GM23338 (cell line): ENCODE data around the gene HNRNPK. TPM values are rescaled to one million over a fixed set of nuclear protein-coding genes. Genes with fewer than 3 reads are reported as not detected.
A peak's percentile ranks its signal among the peaks of the same experiment; 100 is the strongest.

Source experiments
- ATAC-seq: fragments of 200-7000 bp; cut with Tn5 transposase; 3 replicates; pipeline ENCODE4 v1.9.1; 2020
- DNase-seq: peaks from one replicate; pipeline ENCODE4 v3.0.0-alpha.2; 2015; ENCODE audit warnings: low spot score
- H2AFZ ChIP-seq: fragments of 200-600 bp; sonication (generic); 2 replicates; pipeline ENCODE4 v1.8.0; 2016; ENCODE audit warnings: antibody characterized with exemption, mild to moderate bottlenecking, moderate library complexity
- H3F3A ChIP-seq: fragments of 200-600 bp; sonication (generic); replicated peaks from 2 replicates; pipeline ENCODE4 v1.8.0; 2017; ENCODE audit warnings: antibody characterized with exemption, mixed run types, low read depth
- H3K27ac ChIP-seq: fragments of 200-600 bp; sonication (generic); 2 replicates; pipeline ENCODE4 v1.6.1; 2016; ENCODE audit warnings: low read depth
- H3K27me3 ChIP-seq: fragments of 200-600 bp; sonication (generic); 2 replicates; pipeline ENCODE4 v1.8.0; 2016; ENCODE audit warnings: mild to moderate bottlenecking, mixed run types, moderate library complexity; ENCODE audit not compliant: insufficient read depth
- H3K36me3 ChIP-seq: fragments of 200-600 bp; sonication (generic); 2 replicates; pipeline ENCODE4 v1.8.0; 2016; ENCODE audit warnings: mild to moderate bottlenecking; ENCODE audit not compliant: insufficient read depth
- H3K4me1 ChIP-seq: fragments of 200-600 bp; sonication (generic); 2 replicates; pipeline ENCODE4 v1.8.0; 2016; ENCODE audit warnings: mild to moderate bottlenecking, moderate library complexity; ENCODE audit not compliant: insufficient read depth
- H3K4me2 ChIP-seq: fragments of 200-600 bp; sonication (generic); 2 replicates; pipeline ENCODE4 v1.7.1; 2017; ENCODE audit warnings: mixed run types
- H3K4me3 ChIP-seq: fragments of 200-600 bp; sonication (generic); 2 replicates; pipeline ENCODE4 v1.6.1; 2016; ENCODE audit warnings: mixed run types
- H3K79me2 ChIP-seq: fragments of 200-600 bp; sonication (generic); replicated peaks from 2 replicates; pipeline ENCODE4 v1.8.0; 2017; ENCODE audit warnings: mild to moderate bottlenecking; ENCODE audit not compliant: insufficient read depth
- H3K9me2 ChIP-seq: fragments of 200-600 bp; sonication (generic); 2 replicates; pipeline ENCODE4 v1.8.0; 2017; ENCODE audit not compliant: insufficient read depth
- H4K20me1 ChIP-seq: fragments of 200-600 bp; sonication (generic); replicated peaks from 2 replicates; pipeline ENCODE4 v1.8.0; 2017; ENCODE audit warnings: mild to moderate bottlenecking; ENCODE audit not compliant: insufficient read depth
- H3K27ac Mint-ChIP-seq: 2 replicates; pipeline ENCODE4 v1.8.0; 2020; ENCODE audit warnings: inconsistent platforms, mild to moderate bottlenecking, moderate library complexity, mixed read lengths
- H3K27me3 Mint-ChIP-seq: 3 replicates; pipeline ENCODE4 v1.8.0; 2022; ENCODE audit warnings: low read depth, mild to moderate bottlenecking, moderate library complexity, mixed read lengths, inconsistent platforms; ENCODE audit not compliant: insufficient read depth, poor library complexity
- H3K36me3 Mint-ChIP-seq: 3 replicates; pipeline ENCODE4 v1.8.0; 2021; ENCODE audit warnings: low read depth, mild to moderate bottlenecking, inconsistent platforms, moderate library complexity, mixed read lengths
- H3K4me1 Mint-ChIP-seq: 3 replicates; pipeline ENCODE4 v1.8.0; 2020; ENCODE audit warnings: mild to moderate bottlenecking, inconsistent platforms, mixed read lengths
- H3K4me3 Mint-ChIP-seq: 3 replicates; pipeline ENCODE4 v1.8.0; 2021; ENCODE audit warnings: moderate library complexity, mild to moderate bottlenecking, inconsistent platforms, mixed read lengths
- H3K9me3 Mint-ChIP-seq: 3 replicates; pipeline ENCODE4 v1.8.0; 2020; ENCODE audit warnings: moderate library complexity, mild to moderate bottlenecking, inconsistent platforms, mixed read lengths
- CREB1 ChIP-seq: fragments of 250-450 bp; sonication (Bioruptor Pico); IDR thresholded peaks from 2 replicates; pipeline ENCODE4 v1.5.0; 2020; ENCODE audit warnings: low read depth, mild to moderate bottlenecking, moderate library complexity
- EZH2 ChIP-seq: fragments of 200-600 bp; sonication (generic); IDR thresholded peaks from one replicate; pipeline ENCODE4 v1.8.0; 2017; ENCODE audit warnings: antibody characterized with exemption, mild to moderate bottlenecking, low read depth; ENCODE audit not compliant: unreplicated experiment
- EZH2phosphoT487 ChIP-seq: fragments of 200-600 bp; sonication (generic); IDR thresholded peaks from one replicate; pipeline ENCODE4 v1.8.1; 2018; ENCODE audit warnings: antibody characterized with exemption; ENCODE audit not compliant: unreplicated experiment
- JUNB ChIP-seq: IDR thresholded peaks from one replicate; pipeline ENCODE4 v1.6.1; 2016; ENCODE audit warnings: antibody characterized with exemption; ENCODE audit not compliant: unreplicated experiment
- POLR2AphosphoS5 ChIP-seq: IDR thresholded peaks from 2 replicates; pipeline ENCODE4 v1.6.1; 2016; ENCODE audit warnings: antibody characterized with exemption, low read depth
- STAT1 ChIP-seq: IDR thresholded peaks from one replicate; pipeline ENCODE4 v1.6.1; 2016; ENCODE audit warnings: antibody characterized with exemption; ENCODE audit not compliant: unreplicated experiment
- ZNF331 ChIP-seq: fragments of 250-450 bp; sonication (Bioruptor Pico); IDR thresholded peaks from 2 replicates; pipeline ENCODE4 v1.5.0; 2020; ENCODE audit warnings: low read depth, mild to moderate bottlenecking, moderate library complexity
- polyA plus RNA-seq: library from polyadenylated mRNA; unstranded; fragments of >200 nt; fragmentation: Nextera tagmentation; extraction: Ambion mirVana; gene quantifications from 2 replicates; pipeline ENCODE4 v1.2.1, GENCODE V29; 2016
- total RNA-seq: library from RNA; depleted of rRNA; stranded (reverse); fragments of >200 nt; shearing (Covaris generic); gene quantifications from 2 replicates; pipeline ENCODE4 v1.2.3, GENCODE V29; 2014
- TF ChIP-seq, protein P1 (sequence below), 2 experiments: fragments of 200-600 bp in 1 of 2; sonication (generic) in 1 of 2; conservative IDR thresholded peaks; 2 replicates each; pipeline versions ENCODE4 v1.5.1 to v1.6.1; 2016 to 2017; ENCODE audit warnings: antibody characterized with exemption in 2 of 2, low read depth in 2 of 2, mild to moderate bottlenecking in 2 of 2, moderate library complexity in 1 of 2
- TF ChIP-seq, protein P2 (sequence below): IDR thresholded peaks from one replicate; pipeline ENCODE4 v1.6.1; 2018; ENCODE audit warnings: antibody characterized with exemption; ENCODE audit not compliant: unreplicated experiment

Gene HNRNPK
- total and polyA plus RNA-seq, 2 experiments from 2014 or later: 417 to 1,083 TPM

DNA sequence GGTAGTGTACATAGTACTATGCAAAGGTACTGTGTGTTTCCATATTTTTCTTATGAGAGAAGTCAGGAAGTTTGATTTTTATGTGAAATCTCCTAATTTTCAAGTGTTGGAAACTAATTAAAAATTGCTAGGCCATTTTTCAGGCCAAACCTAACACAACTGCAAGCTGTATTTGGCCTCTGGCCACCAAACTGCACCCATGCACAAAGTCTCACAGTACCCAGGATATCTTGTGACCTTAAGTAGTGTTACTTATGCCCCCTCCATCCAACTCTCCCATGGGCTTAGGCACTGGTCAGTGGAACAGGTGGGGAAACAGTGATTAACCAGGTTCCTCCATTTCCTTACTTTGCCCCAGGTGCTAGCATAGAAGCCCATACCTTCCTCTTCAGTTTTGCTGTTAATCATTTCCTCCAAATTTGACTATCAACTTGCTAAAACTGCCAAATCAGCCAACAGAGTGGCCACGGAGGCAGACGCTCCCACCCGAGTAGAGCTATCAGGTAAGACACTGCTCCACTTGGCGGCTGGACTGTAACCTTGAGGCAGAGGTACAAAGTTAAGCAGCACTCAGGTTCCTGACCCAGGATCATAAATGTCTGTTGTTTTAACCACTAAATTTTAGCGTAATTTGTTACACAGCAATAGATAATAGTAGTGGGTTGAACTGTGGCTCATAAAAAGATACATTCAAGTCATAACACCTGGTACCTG lies 39.3 kb downstream of the HNRNPK start:
- Mint-ChIP-seq H3K4me3 (no peak overlapping the region), H3K36me3 (peaks cover 34% of the 10 kb centered on the region; the same call in 2 of the 3 replicates), H3K4me1 (peaks cover 6% of the 10 kb centered on the region; the same call in 2 of the 3 replicates), H3K27ac (no peak overlapping the region), H3K9me3 (no peaks in the 10 kb centered on the region), H3K27me3 (peaks cover 3% of the 10 kb centered on the region)
- DNase-seq: no peak
- Histone ChIP-seq H3K79me2 (no peaks in the 10 kb centered on the region), H3K9me2 (no peaks in the 10 kb centered on the region), H2AFZ (no peak overlapping the region), H3K4me3 (no peak overlapping the region), H3K36me3 (peaks cover 3% of the 10 kb centered on the region), H3K27ac (no peak overlapping the region), H3K4me1 (peaks cover 4% of the 10 kb centered on the region; the same call in 1 of the 2 replicates), H4K20me1 (no peaks in the 10 kb centered on the region), H3K4me2 (no peak overlapping the region), H3K27me3 (no peaks in the 10 kb centered on the region), H3F3A (no peaks in the 10 kb centered on the region)
- no peak for TF ChIP-seq STAT1
- no peak for ATAC-seq

DNA sequence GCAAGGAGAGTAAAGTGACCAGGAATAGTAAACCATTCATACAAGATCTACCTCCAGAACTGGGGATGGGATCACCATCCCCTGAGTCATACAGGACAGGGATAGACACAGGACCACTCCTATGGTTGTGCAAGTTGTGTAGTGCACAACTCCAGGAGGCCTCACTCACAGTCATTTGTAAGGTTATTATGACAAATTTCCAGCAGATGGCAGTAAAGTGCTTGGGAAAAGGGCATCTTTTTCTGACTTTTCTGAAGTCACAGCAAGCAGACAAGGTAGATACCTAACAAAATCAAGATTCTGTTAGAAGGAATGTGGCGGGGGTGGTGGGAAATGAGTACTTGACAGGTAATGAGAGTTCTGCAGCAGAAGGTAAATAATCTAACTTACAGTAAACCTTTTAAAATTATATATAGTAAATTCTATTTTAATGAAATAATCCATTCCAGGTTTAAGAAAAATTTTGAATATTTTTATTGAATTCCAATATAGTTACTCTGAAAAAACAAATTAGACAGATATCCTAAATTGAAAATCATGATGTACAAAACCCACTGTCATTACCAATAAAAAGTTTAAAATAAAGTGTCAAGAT lies 42.1 kb downstream of the HNRNPK start:
- Mint-ChIP-seq H3K36me3 (peaks cover 11% of the 10 kb centered on the region; the same call in 2 of the 3 replicates), H3K27me3 (peaks cover 3% of the 10 kb centered on the region), H3K4me3 (no peak overlapping the region), H3K9me3 (no peaks in the 10 kb centered on the region), H3K4me1 (peaks cover 17% of the 10 kb centered on the region; the same call in 2 of the 3 replicates), H3K27ac (no peak overlapping the region)
- Histone ChIP-seq H3K4me2 (no peak overlapping the region), H3F3A (no peaks in the 10 kb centered on the region), H3K27me3 (no peaks in the 10 kb centered on the region), H3K9me2 (no peaks in the 10 kb centered on the region), H4K20me1 (no peaks in the 10 kb centered on the region), H3K4me1 (peaks cover 8% of the 10 kb centered on the region), H3K36me3 (peaks cover 3% of the 10 kb centered on the region; the same call in 1 of the 2 replicates), H3K4me3 (no peak overlapping the region), H2AFZ (no peak overlapping the region), H3K79me2 (no peaks in the 10 kb centered on the region), H3K27ac (no peak overlapping the region)
- TF ChIP-seq, protein P1, sequence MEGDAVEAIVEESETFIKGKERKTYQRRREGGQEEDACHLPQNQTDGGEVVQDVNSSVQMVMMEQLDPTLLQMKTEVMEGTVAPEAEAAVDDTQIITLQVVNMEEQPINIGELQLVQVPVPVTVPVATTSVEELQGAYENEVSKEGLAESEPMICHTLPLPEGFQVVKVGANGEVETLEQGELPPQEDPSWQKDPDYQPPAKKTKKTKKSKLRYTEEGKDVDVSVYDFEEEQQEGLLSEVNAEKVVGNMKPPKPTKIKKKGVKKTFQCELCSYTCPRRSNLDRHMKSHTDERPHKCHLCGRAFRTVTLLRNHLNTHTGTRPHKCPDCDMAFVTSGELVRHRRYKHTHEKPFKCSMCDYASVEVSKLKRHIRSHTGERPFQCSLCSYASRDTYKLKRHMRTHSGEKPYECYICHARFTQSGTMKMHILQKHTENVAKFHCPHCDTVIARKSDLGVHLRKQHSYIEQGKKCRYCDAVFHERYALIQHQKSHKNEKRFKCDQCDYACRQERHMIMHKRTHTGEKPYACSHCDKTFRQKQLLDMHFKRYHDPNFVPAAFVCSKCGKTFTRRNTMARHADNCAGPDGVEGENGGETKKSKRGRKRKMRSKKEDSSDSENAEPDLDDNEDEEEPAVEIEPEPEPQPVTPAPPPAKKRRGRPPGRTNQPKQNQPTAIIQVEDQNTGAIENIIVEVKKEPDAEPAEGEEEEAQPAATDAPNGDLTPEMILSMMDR (conservative IDR thresholded peaks at IDR 0.05; ENCODE audit: low read depth in 2 of 2): peak; percentile 73 to 79
- TF ChIP-seq ZNF331 (CRISPR knock-in tag): no peak
- ATAC-seq (peak; percentile 76), DNase-seq (peak; percentile 94)

DNA sequence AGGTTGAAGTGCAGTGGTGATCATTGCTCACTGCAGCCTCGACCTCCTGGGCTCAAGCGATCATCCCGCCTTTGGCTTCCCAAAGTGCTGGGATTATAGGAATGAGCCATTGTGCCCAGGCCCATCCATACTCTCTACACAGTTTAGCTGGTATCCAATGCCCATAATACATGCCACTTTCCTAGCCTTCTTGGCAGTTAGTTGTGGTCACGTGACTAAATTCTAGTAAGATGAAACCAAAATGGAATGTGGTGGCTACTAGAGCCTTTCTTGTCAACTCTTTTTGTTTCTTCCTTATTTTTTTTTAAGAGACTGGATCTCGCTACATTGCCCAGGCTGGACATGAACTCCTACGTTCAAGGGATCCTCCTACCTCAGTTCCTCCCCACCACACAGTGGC lies 43.5 kb downstream of the HNRNPK start:
- Mint-ChIP-seq H3K4me1 (peaks cover 17% of the 10 kb centered on the region; the same call in 2 of the 3 replicates), H3K9me3 (no peaks in the 10 kb centered on the region), H3K36me3 (peaks cover 8% of the 10 kb centered on the region; the same call in 2 of the 3 replicates), H3K27ac (no peak overlapping the region), H3K4me3 (no peak overlapping the region), H3K27me3 (peaks cover 3% of the 10 kb centered on the region)
- Histone ChIP-seq H3K4me2 (no peak overlapping the region), H3K27ac (no peak overlapping the region), H3K36me3 (peaks cover 3% of the 10 kb centered on the region; the same call in 1 of the 2 replicates), H3K4me1 (peaks cover 8% of the 10 kb centered on the region), H2AFZ (no peak overlapping the region), H3F3A (no peaks in the 10 kb centered on the region), H3K4me3 (no peak overlapping the region), H3K9me2 (no peaks in the 10 kb centered on the region), H4K20me1 (no peaks in the 10 kb centered on the region), H3K79me2 (no peaks in the 10 kb centered on the region), H3K27me3 (no peaks in the 10 kb centered on the region)
- DNase-seq: no peak
- ATAC-seq: no peak
- no peak for TF ChIP-seq JUNB
- TF ChIP-seq, protein P2, sequence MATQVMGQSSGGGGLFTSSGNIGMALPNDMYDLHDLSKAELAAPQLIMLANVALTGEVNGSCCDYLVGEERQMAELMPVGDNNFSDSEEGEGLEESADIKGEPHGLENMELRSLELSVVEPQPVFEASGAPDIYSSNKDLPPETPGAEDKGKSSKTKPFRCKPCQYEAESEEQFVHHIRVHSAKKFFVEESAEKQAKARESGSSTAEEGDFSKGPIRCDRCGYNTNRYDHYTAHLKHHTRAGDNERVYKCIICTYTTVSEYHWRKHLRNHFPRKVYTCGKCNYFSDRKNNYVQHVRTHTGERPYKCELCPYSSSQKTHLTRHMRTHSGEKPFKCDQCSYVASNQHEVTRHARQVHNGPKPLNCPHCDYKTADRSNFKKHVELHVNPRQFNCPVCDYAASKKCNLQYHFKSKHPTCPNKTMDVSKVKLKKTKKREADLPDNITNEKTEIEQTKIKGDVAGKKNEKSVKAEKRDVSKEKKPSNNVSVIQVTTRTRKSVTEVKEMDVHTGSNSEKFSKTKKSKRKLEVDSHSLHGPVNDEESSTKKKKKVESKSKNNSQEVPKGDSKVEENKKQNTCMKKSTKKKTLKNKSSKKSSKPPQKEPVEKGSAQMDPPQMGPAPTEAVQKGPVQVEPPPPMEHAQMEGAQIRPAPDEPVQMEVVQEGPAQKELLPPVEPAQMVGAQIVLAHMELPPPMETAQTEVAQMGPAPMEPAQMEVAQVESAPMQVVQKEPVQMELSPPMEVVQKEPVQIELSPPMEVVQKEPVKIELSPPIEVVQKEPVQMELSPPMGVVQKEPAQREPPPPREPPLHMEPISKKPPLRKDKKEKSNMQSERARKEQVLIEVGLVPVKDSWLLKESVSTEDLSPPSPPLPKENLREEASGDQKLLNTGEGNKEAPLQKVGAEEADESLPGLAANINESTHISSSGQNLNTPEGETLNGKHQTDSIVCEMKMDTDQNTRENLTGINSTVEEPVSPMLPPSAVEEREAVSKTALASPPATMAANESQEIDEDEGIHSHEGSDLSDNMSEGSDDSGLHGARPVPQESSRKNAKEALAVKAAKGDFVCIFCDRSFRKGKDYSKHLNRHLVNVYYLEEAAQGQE: no peak
- TF ChIP-seq CREB1 (CRISPR knock-in tag): no peak
- no peak for TF ChIP-seq POLR2AphosphoS5
- TF ChIP-seq ZNF331 (CRISPR knock-in tag): no peak
- TF ChIP-seq EZH2phosphoT487: no peak
- TF ChIP-seq EZH2: no peak
- TF ChIP-seq, protein P1 (conservative IDR thresholded peaks at IDR 0.05; ENCODE audit: low read depth in 2 of 2): no peak
